ENCODE results near the gene SOX21. TPM values are rescaled to one million over a fixed set of nuclear protein-coding genes. Genes with fewer than 3 reads are reported as not detected.

Gene SOX21
- 0.20 to 0.91 TPM (median 0.67 TPM) in 5 replicates for total RNA-seq (2022; extraction: Qiagen RNA extraction)

DNA sequence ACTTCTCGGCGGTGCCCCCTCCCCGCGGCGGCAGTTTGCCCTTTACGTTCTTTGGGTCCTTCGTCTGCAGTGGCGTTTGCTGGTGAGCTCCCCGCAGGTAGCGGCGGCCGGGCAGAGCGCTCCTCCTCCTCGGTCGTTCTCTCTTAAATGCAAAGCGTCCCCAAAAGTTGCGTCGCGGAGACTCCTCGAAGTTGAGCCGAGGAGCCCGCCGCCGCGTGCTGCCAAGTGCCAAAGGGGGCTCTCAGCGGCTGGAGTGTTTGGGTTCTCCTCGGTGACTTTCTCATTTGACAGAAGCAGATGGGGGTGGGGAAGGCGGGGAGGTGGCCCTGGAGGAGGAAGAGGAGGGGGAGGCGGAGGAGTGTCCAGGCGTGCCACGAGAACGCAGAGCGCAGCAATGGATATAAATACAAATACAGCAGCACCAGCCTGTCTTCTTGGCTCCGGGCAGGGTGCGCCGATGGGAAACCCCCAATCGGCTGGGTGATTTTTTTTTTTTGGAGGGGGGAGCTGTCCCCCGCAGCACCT is at the start of gene SOX21:
SOX21 (minus strand) TSS at position 259 of the 525 bp plus-strand sequence. CDS start 496 bp downstream, outside the sequence.

Other genes with a start within 250 kb of the SOX21 start
- gene DCT, start 232.9 kb downstream of the SOX21 start, total RNA-seq (2022; extraction: Qiagen RNA extraction), result not detected in 5 replicates
- gene TGDS, start 116.4 kb downstream of the SOX21 start, total RNA-seq (2022; extraction: Qiagen RNA extraction), result 7.0 to 9.2 TPM (median 8.8 TPM) in 5 replicates
- gene GPR180, start 110.7 kb downstream of the SOX21 start, total RNA-seq (2022; extraction: Qiagen RNA extraction), result 2.4 to 3.4 TPM (median 3.0 TPM) in 5 replicates

Measured in A549 treated with Mapracorat at 1 μM for 4 hours (cell line).